HT1080 (cell line): ENCODE results near the gene TSPAN15. TPM values are rescaled to one million over a fixed set of nuclear protein-coding genes. Genes with fewer than 3 reads are reported as not detected.

Experiments used
- DNase-seq: peaks from one replicate; pipeline ENCODE4 v3.0.0-alpha.2; 2015; ENCODE audit warnings: low read depth
- polyA plus RNA-seq, 2 experiments: library from polyadenylated mRNA; depleted of rRNA; stranded (reverse); fragments of >200 nt; gene quantifications; 2 replicates each; pipeline ENCODE4 v1.2.3, GENCODE V29; 2015
- total RNA-seq: library from RNA; depleted of rRNA; stranded (reverse); fragments of >200 nt; shearing (Covaris generic); gene quantifications from 2 replicates; pipeline ENCODE4 v1.2.3, GENCODE V29; 2014; rRNA removed

TSPAN15 gene
- total RNA-seq = 0.71 TPM in 1 of 2 replicates, not detected in the other
- polyA plus RNA-seq (2015; cell fraction: cytosol; rRNA removed) = 1.2 and 2.0 TPM in 2 replicates
- polyA plus RNA-seq (2015; cell fraction: nucleus; rRNA removed) = 1.00 and 2.7 TPM in 2 replicates

DNA sequence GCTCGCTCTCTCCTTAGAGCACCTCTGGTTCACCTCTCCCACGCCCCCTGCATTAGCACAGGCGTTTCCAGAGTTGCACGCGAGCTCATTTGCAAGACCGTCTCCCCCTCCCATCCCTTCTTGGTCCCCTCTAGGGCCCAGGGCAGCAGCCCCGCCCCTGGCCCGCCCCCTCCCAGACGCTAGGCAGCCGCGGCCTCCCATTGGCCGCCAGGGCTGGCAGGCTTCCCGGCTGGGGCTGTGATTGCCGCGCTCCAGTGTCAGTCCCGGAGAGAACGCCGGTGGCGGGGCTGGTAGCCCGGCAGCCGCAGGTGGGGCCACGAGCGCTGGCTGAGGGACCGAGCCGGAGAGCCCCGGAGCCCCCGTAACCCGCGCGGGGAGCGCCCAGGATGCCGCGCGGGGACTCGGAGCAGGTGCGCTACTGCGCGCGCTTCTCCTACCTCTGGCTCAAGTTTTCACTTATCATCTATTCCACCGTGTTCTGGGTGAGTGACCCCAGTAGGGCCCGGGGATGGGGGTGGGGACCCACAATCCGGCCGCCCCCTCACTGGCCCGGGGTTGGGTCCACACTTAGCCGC lies at the start of gene TSPAN15:
Gene TSPAN15 (plus strand): TSS at position 257 of the 575 bp plus-strand sequence. CDS start 130 bp downstream, at position 387.
- no peak for DNase-seq

DNA sequence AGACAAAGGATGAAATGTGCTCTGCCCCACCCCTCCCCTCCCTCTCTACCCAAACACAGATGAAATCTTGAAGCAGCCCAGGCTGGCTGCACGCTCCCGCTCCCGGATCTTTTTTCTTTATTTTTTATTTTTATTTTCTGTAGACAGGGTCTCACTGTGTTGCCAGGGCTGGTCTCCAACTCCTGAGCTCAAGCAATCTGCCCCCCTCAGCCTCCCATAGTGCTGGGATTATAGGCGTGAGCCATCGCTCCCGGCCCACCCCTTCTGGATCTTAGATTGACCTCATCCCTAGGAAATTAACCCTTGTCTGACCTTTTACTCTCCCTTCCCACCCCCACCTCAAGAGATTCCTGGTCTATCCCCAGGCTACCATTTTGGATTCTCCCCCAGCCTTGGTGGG lies 48.9 kb upstream of the TSPAN15 start:
- no peak for DNase-seq

DNA sequence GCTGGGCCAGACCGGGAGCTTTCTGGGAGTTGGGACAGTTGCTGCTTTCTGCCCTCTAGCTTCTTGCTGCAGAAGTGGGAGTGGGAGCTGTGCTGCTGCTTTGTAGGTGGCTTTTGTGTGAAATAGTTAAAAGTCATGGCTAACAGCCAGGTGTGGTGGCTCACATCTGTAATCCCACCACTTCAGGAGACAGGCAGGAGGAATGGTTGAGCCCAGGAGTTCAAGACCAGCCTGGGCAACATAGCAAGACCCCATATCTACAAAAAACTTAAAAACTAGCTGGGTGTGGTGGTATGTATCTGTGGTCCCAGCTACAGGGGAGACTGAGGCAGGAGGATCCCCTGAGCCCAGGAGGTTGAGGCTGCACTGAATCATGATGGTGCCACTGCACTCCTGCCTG lies 48.2 kb upstream of the TSPAN15 start:
- DNase-seq = no peak

GRCh38 chr10:69403519-69403918 lies 47.7 kb upstream of the TSPAN15 start:
- DNase-seq = no peak

DNA sequence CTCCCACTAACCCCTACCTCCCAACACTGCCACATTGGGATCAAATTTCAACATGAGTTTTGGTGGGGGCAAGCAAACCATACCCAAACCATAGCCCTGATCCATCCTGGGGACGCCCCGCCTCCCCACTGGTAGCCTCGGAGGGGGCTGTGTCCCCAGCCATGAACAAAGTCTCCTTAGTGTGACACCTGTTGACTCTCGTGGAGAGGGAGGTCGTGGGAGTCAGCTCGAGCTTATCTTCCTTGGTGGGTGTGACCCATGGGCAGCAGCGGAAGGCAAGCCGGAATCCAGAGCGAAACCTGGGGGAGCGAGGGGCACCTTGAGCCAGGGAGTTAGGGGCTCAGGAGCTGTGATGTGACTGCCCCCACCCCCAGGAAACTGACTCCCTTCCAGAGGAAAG lies 46.5 kb upstream of the TSPAN15 start:
- DNase-seq = no peak

DNA sequence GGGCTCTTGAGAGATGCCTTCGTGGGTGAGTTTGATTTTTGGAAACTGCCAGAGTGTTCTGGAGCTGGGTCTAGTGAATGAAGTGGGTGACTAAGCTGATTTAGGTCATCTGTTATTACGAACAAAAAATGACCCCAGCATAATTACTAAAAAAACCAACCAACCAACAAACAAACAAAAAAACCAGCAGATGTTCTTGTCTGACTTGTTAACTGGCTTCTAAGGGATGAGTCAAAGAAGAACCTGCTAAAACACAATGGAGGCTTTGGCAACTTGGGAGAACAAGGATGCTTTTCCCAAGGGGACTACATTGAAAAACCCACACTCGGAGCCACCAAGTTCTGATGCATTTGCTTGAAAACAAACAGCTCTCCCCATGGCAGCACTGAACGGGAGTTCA lies 46.0 kb upstream of the TSPAN15 start:
- DNase-seq = no peak

GRCh38 chr10:69406302-69406811 lies 44.9 kb upstream of the TSPAN15 start:
- DNase-seq = no peak

- no peak for DNase-seq
These were observed 44.3 kb upstream of the TSPAN15 start for GRCh38 chr10:69406816-69407580.

- DNase-seq = no peak
These were observed 43.5 kb upstream of the TSPAN15 start for GRCh38 chr10:69407621-69408301.

GRCh38 chr10:69408318-69409175 lies 42.7 kb upstream of the TSPAN15 start:
- DNase-seq = peak; percentile 76

- DNase-seq = no peak
These were observed 42.1 kb upstream of the TSPAN15 start for GRCh38 chr10:69409176-69409495.

DNA sequence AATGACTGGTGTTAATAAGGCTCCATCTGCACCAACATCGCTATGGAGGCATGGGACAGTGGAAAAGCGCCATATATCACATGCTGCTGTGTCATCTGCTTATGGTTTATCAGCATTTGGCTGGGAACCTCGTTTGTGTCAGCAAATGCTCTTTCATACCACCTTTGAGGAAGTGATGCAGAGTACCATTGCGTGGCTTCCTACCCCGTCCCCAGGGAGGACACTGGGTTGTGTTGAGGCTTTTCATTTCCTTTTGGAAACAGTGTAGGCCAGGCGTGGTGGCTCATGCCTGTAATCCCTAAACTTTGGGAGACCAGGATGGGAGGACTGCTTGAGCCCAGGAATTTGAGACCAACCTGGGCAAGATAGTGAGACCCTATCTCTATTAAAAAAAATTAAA lies 41.3 kb upstream of the TSPAN15 start:
- DNase-seq = no peak

- DNase-seq = no peak
These were observed 40.8 kb upstream of the TSPAN15 start for GRCh38 chr10:69410487-69410886.

GRCh38 chr10:69411476-69411875 lies 39.8 kb upstream of the TSPAN15 start:
- DNase-seq = no peak

DNA sequence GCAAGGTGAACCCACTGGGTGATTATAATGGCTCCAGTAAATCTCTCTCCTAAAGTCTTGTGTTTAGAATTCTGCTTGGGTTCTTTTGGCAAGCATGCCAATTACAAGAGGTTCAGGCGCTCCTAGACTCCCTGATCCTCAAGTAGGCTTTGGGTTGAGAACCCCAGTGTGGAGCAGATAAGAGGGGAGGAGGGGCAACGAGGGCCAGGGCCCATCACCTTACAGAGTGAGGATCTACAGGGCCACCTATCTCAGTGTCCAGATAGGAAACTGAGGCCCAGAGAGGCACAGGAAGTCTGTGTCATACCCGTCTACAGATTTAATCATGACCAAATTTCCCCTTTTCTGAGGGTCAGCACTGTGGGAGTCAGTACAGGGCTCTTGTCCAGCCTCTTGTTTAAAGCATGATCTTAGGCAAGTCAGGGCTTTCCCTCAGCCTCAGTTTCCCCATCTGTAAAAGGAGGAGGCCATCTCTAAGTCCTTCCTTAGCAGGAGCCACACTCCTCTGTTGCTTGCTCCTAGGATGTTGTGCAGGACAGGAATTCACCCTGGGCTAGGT lies 39.0 kb upstream of the TSPAN15 start:
- no peak for DNase-seq

- DNase-seq = peak; percentile 64
These were observed 37.9 kb upstream of the TSPAN15 start for GRCh38 chr10:69413221-69413865.

GRCh38 chr10:69414036-69415018 lies 36.9 kb upstream of the TSPAN15 start:
- no peak for DNase-seq

DNA sequence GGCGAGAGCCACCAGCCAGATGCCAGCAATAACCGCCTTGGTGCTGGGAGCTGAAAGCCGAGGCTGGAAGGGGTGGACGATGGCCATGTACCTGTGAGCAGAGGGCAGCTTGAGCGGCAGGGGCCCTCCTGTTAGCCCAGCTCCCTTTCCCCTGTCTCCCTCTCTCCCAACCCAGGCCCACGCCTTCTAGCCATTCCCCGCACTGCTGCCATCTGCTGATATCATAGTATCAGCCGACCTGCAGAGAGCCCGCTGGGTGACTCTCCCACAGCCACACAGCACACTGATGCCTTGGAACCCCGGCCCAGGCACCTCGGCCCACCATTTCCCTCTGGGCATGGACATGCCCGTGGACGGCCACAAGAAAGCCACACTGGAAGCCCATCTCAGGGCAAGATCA lies 36.2 kb upstream of the TSPAN15 start:
- DNase-seq = no peak

GRCh38 chr10:69415951-69416350 lies 35.3 kb upstream of the TSPAN15 start:
- no peak for DNase-seq
